ENCODE measurements around the gene NHEJ1. TPM values are rescaled to one million over a fixed set of nuclear protein-coding genes. Genes with fewer than 3 reads are reported as not detected.
A peak's percentile ranks its signal among the peaks of the same experiment; 100 is the strongest.

Gene NHEJ1
- 21.9 and 24.2 TPM in 2 replicates for total RNA-seq

GRCh38 chr2:219160186-219161017 is at the start of gene NHEJ1:
Gene NHEJ1 (minus strand): TSS chr2:219160815. CDS start chr2:219158362, 2,453 bp downstream.
- DNase-seq (ENCODE audit: low read depth): peak; percentile 95
- peak; percentile 98 for TF ChIP-seq CTCF (IDR thresholded peaks at IDR 0.05; ENCODE audit: insufficient read depth, low read depth, low read length)
- peak within 1 kb of the TSS; percentile 85 for H3K4me3 ChIP-seq (ENCODE audit: low read depth, low read length)

- no peak overlapping the region for H3K4me3 ChIP-seq (ENCODE audit: low read depth, low read length)
- DNase-seq (ENCODE audit: low read depth): no peak
- TF ChIP-seq CTCF (IDR thresholded peaks at IDR 0.05; ENCODE audit: insufficient read depth, low read depth, low read length): no peak
Measured at GRCh38 chr2:219209236-219210195, 48.9 kb upstream of the NHEJ1 start.

DNA sequence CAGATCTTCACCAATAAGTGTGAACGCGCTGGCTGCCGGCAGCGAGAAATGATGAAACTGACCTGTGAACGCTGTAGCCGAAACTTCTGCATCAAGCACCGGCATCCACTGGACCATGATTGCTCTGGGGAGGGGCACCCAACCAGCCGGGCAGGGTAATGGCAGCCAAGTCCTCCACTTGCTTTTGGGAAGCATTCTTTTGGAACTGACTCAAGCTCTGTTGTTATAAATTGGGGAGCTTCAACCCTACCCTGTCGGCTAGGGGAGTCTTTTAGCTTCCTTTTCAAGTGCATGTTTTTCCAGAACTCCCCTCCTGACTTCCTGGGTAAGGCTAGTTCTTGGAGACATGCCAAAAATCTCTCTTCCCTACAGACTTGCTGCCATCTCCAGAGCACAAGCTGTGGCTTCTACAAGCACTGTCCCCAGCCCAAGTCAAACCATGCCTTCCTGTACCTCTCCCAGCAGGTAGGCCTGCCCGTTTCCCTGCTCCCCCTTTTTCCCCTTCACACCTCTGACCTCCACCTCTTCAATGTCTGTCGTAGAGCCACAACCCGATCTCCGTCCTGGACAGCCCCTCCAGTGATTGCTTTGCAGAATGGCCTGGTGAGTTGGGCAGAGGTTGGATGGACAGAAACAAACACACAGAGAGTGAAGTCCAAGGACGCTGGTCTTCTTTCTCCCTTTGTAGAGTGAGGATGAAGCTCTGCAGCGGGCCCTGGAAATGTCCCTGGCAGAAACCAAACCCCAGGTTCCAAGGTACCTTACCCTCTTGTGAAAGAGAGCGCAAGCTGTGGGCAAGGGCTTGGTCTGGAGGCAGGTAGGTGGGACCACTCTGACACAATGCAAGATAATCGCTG is 47.5 kb upstream of the NHEJ1 start:
- H3K4me3 ChIP-seq (ENCODE audit: low read depth, low read length): peak overlapping the region; percentile 79
- TF ChIP-seq CTCF (IDR thresholded peaks at IDR 0.05; ENCODE audit: insufficient read depth, low read depth, low read length): no peak
- DNase-seq (ENCODE audit: low read depth): peak; percentile 58

DNA sequence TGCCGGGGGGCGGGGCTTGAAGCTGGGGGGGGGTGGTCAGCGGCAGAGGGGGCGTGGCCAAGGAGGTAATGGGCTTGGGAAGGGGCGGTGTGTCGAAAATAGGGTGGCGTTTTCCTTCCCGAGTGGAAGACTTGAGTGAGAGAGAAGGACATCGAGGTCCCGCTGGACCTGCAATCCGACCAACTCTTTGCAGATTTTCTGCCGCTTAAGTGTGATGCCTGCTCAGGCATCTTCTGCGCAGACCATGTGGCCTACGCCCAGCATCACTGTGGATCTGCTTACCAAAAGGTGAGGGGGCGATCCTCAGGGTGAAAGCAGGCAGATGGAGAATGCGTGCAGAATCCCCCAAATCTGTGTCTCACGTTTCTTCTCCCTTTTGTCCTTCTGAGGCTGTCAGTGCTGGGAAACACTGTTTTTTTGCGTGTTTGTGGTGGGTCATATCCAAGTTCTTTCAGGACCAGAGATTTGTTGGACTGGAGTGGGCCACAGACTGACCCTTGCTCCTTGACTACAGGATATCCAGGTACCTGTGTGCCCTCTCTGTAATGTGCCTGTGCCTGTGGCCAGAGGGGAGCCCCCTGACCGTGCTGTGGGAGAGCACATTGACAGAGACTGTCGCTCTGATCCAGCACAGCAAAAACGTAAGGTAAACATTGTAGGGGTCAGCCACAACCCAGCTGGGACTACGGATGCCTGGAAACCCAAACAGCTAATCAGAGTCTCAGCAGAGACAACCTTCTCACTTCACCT is 46.7 kb upstream of the NHEJ1 start:
- TF ChIP-seq CTCF (IDR thresholded peaks at IDR 0.05; ENCODE audit: insufficient read depth, low read depth, low read length): no peak
- no peak for DNase-seq (ENCODE audit: low read depth)
- H3K4me3 ChIP-seq (ENCODE audit: low read depth, low read length): peak overlapping the region; percentile 79

DNA sequence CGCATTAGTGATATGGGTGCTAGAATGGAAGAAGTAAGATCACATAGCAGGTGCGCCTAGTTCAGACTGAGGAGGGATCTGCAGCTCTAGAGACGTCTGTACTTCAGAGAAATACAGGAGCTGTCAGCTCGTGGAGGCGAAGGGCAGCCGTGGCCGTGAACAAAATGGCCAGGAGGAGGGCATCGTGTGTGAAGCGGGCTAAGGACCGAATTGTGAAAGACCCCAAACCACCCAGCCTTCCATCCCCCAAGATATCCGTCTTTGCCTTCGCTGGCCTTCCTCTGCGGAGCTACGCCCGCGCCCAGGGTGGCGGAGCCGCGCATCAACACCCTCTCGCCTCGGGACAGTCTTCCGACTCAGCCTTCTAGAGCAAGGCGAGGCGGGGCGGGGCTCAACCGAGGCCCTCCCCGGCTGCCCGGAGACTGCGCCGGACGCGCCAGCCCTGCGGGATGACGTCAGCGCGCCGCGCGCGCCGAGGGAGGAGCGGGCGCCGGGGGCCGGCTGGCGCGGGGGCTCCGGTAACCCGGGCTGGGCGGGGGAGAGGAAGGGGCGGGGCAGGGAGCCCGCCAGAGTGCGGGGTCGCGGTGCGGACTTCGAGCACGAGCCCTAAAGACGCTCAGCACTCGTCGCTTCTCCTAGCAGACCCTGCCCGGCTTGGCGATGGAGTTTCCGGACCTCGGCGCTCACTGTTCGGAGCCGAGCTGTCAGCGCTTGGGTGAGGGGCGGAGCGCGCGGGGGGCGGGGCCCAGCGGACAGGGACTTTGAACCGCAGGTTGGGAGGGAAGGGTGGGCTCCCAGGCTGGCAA is 45.9 kb upstream of the NHEJ1 start, which contains the start of gene ZFAND2B:
ZFAND2B (plus strand) TSS at position 455 of the 806 bp plus-strand sequence; CDS start at position 661, 206 bp downstream.
- no peak for TF ChIP-seq CTCF (IDR thresholded peaks at IDR 0.05; ENCODE audit: insufficient read depth, low read depth, low read length)
- peak; percentile 93 for DNase-seq (ENCODE audit: low read depth)
- H3K4me3 ChIP-seq (ENCODE audit: low read depth, low read length): peak within 1 kb of the TSS; percentile 79

Data from fibroblast of villous mesenchyme (primary cell).